Kidney (tissue), 14 donors: Measurements from ENCODE around the gene MGARP. TPM values are rescaled to one million over a fixed set of nuclear protein-coding genes. Genes with fewer than 3 reads are reported as not detected.
A peak's percentile ranks its signal among the peaks of the same experiment; 100 is the strongest.

Experiments
- DNase-seq, 5 donors: peaks; one replicate each; pipeline ENCODE4 v3.0.0-alpha.2; 2013 to 2020
- FAIRE-seq: peaks from 2 replicates; lab custom pipeline; 2012; peaks lifted over from hg19 to GRCh38; lab: Jason Lieb, UNC
- H3K27ac ChIP-seq, 2 donors: one replicate each; pipeline ENCODE4 v1.7.0; 2013; ENCODE audit warnings: low read depth in 2 of 2, low read length in 2 of 2, inconsistent platforms in 1 of 2
- H3K27me3 ChIP-seq: one replicate; pipeline ENCODE4 v1.7.1; 2013; ENCODE audit warnings: low read length, inconsistent platforms; ENCODE audit not compliant: control insufficient read depth, insufficient read depth
- H3K36me3 ChIP-seq, 3 donors: one replicate each; pipeline versions ENCODE4 v1.7.0 to v1.7.1; 2013; ENCODE audit warnings: low read length in 3 of 3, control low read depth in 1 of 3, inconsistent platforms in 1 of 3; ENCODE audit not compliant: insufficient read depth in 3 of 3, control insufficient read depth in 2 of 3
- H3K4me1 ChIP-seq, 3 donors: one replicate each; pipeline versions ENCODE4 v1.7.0 to v1.7.1; 2013; ENCODE audit warnings: low read length in 3 of 3, inconsistent platforms in 1 of 3, low read depth in 1 of 3; ENCODE audit not compliant: control insufficient read depth in 2 of 3, insufficient read depth in 2 of 3
- H3K4me3 ChIP-seq, 3 donors: one replicate each; pipeline versions ENCODE4 v1.7.0 to v1.8.1; 2013; ENCODE audit warnings: low read length in 3 of 3, control low read depth in 1 of 3, inconsistent platforms in 1 of 3
- H3K9ac ChIP-seq, 3 donors: one replicate each; pipeline versions ENCODE4 v1.7.0 to v1.7.1; 2013; ENCODE audit warnings: low read length in 3 of 3, control low read depth in 1 of 3, inconsistent platforms in 1 of 3
- H3K9me3 ChIP-seq, 3 donors: one replicate each; pipeline versions ENCODE4 v1.7.0 to v1.7.1; 2013; ENCODE audit warnings: low read length in 3 of 3, control low read depth in 1 of 3, inconsistent platforms in 1 of 3; ENCODE audit not compliant: control insufficient read depth in 2 of 3, insufficient read depth in 1 of 3
- intact Hi-C: fragments of 100-400 bp; cut with DNase I; formaldehyde crosslinking; loops from one replicate; pipeline ENCODE4 v1.11.1; 2022
- polyA plus RNA-seq: library from polyadenylated mRNA; stranded (reverse); fragments of 350-450 nt; fragmentation: Illumina TruSeq; extraction: RNeasy Lipid Tissue Mini Kit (QIAGEN cat#74804); gene quantifications from one replicate; pipeline ENCODE4 v1.2.3, GENCODE V29; 2014; ENCODE audit warnings: low read depth, low replicate concordance; ENCODE audit not compliant: insufficient read depth
- total RNA-seq: library from RNA; stranded (reverse); fragmentation: NEBNext Ultra II Directional; extraction: Animal tissue kit (Norgen Biotek cat#: 25700); gene quantifications from one replicate; pipeline ENCODE4 v1.2.1, GENCODE V29; 2021
- TF ChIP-seq, protein P1 (sequence below): IDR thresholded peaks from 3 replicates; pipeline ENCODE4 v1.5.1; 2012; ENCODE audit warnings: mild to moderate bottlenecking, moderate library complexity, borderline replicate concordance; ENCODE audit not compliant: insufficient read depth; ENCODE audit errors: extremely low read depth
- donor health status: control.
- donor health status: control.
- donor health status: control.
- donor health status: control.
- donor health status: control.
- donor health status: DM: yes; HTN: yes; CAD: no.
- donor health status: Normal renal cell carcinoma (clear cell type).

MGARP gene
- total and polyA plus RNA-seq, 2 donors from 2014 or later = 0.25 to 4.3 TPM

DNA sequence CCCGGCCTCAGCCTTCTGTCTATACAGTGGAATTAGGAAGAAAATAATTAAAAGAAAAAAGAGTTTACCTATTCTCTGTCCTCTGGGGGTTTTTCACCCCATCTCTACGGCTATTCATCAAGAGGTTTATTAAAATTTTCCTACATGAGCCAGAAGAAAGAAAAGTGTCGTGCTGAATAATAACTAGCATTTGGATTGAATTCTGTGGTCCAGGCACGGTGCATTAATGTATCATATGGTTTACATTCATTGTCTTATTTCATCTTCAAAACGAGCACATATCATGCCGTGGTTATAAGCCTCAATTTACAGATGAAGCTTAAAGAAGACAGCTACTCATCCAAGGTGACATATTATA is 15.9 kb upstream of the MGARP start:
- Histone ChIP-seq H3K9me3 (no peaks in the 10 kb centered on the region), H3K4me1 (peaks cover 0 to 3% (median 0%) of the 10 kb centered on the region in 3 donors), H3K27me3 (no peaks in the 10 kb centered on the region), H3K4me3 (peak overlapping the region in 2 of 3 donors; percentile 83 to 94), H3K36me3 (peaks cover 3 to 5% (median 4%) of the 10 kb centered on the region in 3 donors), H3K9ac (peak overlapping the region in 1 of 3 donors; percentile 95), H3K27ac (peak overlapping the region; percentile 5 to 93)
- TF ChIP-seq, protein P1, sequence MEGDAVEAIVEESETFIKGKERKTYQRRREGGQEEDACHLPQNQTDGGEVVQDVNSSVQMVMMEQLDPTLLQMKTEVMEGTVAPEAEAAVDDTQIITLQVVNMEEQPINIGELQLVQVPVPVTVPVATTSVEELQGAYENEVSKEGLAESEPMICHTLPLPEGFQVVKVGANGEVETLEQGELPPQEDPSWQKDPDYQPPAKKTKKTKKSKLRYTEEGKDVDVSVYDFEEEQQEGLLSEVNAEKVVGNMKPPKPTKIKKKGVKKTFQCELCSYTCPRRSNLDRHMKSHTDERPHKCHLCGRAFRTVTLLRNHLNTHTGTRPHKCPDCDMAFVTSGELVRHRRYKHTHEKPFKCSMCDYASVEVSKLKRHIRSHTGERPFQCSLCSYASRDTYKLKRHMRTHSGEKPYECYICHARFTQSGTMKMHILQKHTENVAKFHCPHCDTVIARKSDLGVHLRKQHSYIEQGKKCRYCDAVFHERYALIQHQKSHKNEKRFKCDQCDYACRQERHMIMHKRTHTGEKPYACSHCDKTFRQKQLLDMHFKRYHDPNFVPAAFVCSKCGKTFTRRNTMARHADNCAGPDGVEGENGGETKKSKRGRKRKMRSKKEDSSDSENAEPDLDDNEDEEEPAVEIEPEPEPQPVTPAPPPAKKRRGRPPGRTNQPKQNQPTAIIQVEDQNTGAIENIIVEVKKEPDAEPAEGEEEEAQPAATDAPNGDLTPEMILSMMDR = no peak
- intact Hi-C loops = loop anchor here (10.0 kb wide), 1 partner anchor 201 kb away; no protein-coding TSS in a partner anchor
- no peak for DNase-seq
- FAIRE-seq = no peak

DNA sequence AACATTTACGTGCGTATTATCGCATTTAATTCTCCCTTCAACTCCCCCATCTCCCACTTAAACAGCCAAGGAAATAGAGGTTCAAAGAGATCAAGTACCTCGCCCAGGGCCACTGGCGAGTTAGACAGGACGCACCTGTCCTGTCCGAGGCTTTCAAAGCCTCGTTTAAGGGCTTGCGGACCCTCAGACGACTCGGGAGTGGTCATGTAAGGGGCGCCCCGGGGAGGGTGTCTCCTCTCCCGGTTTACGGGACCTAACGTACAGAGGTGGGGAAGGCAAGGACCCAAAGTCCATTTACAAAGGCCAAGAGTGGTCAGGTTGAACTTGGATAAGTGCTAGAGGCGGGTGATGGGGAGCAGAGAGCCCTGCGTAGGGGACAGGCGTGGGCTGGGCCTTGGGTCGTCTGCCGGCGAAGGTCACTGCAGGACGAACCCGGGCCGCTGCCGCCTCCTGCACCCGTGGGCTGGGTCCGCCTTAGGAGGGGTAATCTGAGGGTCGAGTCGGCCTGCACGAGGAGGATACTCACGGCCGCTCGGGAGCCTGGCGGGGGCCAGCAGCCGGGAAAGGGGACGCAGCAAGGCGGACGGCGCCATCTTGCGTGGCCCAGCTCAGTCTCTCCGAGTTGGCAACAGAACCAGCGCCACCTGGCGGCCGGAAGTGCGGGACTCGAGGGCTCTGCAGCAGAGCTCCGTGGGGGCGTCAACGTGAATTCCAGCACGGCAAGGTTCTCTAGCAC is 15.3 kb upstream of the MGARP start:
- TF ChIP-seq, protein P1 = peak; percentile 97
- intact Hi-C loops = loop anchor here (10.0 kb wide), 1 partner anchor 201 kb away; no protein-coding TSS in a partner anchor
- no peaks in the 10 kb centered on the region for H3K27me3 ChIP-seq
- peaks cover 3 to 7% (median 4%) of the 10 kb centered on the region in 3 donors for H3K36me3 ChIP-seq
- DNase-seq (peak; percentile 96 to 99 (median 97)), FAIRE-seq (no peak)
- H3K9me3 ChIP-seq = no peaks in the 10 kb centered on the region
- H3K4me3 ChIP-seq = peak overlapping the region; percentile 83 to 94 (median 87)
- H3K27ac ChIP-seq = peak overlapping the region; percentile 64 to 93
- peak overlapping the region; percentile 78 to 98 (median 95) for H3K9ac ChIP-seq
- H3K4me1 ChIP-seq = peaks cover 0 to 3% (median 0%) of the 10 kb centered on the region in 3 donors

DNA sequence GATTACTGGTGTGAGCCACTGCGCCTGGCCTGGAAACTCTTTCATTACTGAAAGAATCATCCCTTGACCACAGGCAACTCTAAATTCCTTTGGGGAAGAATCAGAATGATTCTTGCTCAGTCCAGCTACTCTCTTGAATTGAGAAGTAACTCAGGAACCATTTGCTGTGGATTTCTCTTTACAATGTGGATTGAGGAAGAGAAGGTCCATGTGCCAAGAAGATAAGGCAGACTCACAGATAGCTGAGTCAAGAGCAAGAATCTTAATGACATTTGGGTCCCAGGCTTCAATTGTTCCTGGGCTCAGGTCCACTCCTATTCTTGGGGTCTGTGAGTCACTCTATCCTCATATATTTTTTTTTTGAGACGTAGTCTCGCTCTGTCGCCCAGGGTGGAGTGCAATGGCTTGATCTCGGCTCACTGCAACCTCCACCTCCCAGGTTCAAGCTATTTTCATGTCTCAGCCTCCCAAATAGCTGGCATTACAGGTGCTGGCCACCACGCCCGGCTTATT is 6.2 kb upstream of the MGARP start:
- peaks cover 0 to 7% (median 4%) of the 10 kb centered on the region in 3 donors for H3K36me3 ChIP-seq
- H3K9me3 ChIP-seq = no peaks in the 10 kb centered on the region
- H3K4me3 ChIP-seq = no peak overlapping the region
- no peaks in the 10 kb centered on the region for H3K4me1 ChIP-seq
- TF ChIP-seq, protein P1 = no peak
- no peak overlapping the region for H3K9ac ChIP-seq
- intact Hi-C loops = no loop called here
- DNase-seq = no peak
- H3K27me3 ChIP-seq = no peaks in the 10 kb centered on the region
- no peak for FAIRE-seq
- H3K27ac ChIP-seq = no peak overlapping the region
